ENCODE results near the gene SLC35G6. TPM values are rescaled to one million over a fixed set of nuclear protein-coding genes. Genes with fewer than 3 reads are reported as not detected.
A peak's percentile ranks its signal among the peaks of the same experiment; 100 is the strongest.

SLC35G6 gene
- total RNA-seq, 3 donors from 2014 or later, result not detected

- intact Hi-C loops (cut with DNase I, micrococcal nuclease), result no loop called here
- DNase-seq (peak in 1 of 3 donors; percentile 27), ATAC-seq (peak; percentile 15)
- peaks cover 10% of the 10 kb centered on the region for H3K4me1 ChIP-seq (ENCODE audit: low read depth)
- peaks cover 27% of the 10 kb centered on the region for H3K36me3 ChIP-seq (ENCODE audit: low read depth)
- H3K9me3 ChIP-seq, result no peaks in the 10 kb centered on the region
- no peak for TF ChIP-seq CTCF (IDR thresholded peaks at IDR 0.05)
- H3K4me3 ChIP-seq, result no peak overlapping the region
Measured at GRCh38 chr17:7502171-7502847, 21.1 kb downstream of the SLC35G6 start.

GRCh38 chr17:7502987-7503386 lies 21.7 kb downstream of the SLC35G6 start:
- H3K9me3 ChIP-seq, result no peaks in the 10 kb centered on the region
- DNase-seq (peak in 1 of 3 donors; percentile 36), ATAC-seq (peak; percentile 28)
- H3K4me1 ChIP-seq (ENCODE audit: low read depth), result peaks cover 10% of the 10 kb centered on the region
- no peak overlapping the region for H3K4me3 ChIP-seq
- intact Hi-C loops (cut with DNase I, micrococcal nuclease), result no loop called here
- H3K36me3 ChIP-seq (ENCODE audit: low read depth), result peaks cover 31% of the 10 kb centered on the region
- no peak for TF ChIP-seq CTCF (IDR thresholded peaks at IDR 0.05)

- intact Hi-C loops (cut with DNase I, micrococcal nuclease), result no loop called here
- Histone ChIP-seq H3K9me3 (no peaks in the 10 kb centered on the region), H3K4me3 (no peak overlapping the region), H3K4me1 (ENCODE audit: low read depth) (peaks cover 10% of the 10 kb centered on the region), H3K36me3 (ENCODE audit: low read depth) (peaks cover 34% of the 10 kb centered on the region)
- DNase-seq (peak in 1 of 3 donors; percentile 11), ATAC-seq (no peak)
- no peak for TF ChIP-seq CTCF (IDR thresholded peaks at IDR 0.05)
Measured at GRCh38 chr17:7503521-7503920, 22.3 kb downstream of the SLC35G6 start.

GRCh38 chr17:7508145-7508544 lies 26.9 kb downstream of the SLC35G6 start:
- intact Hi-C loops (cut with DNase I, micrococcal nuclease), result no loop called here
- H3K9me3 ChIP-seq, result no peaks in the 10 kb centered on the region
- TF ChIP-seq CTCF (IDR thresholded peaks at IDR 0.05), result no peak
- DNase-seq, result no peak
- peaks cover 25% of the 10 kb centered on the region for H3K36me3 ChIP-seq (ENCODE audit: low read depth)
- peaks cover 10% of the 10 kb centered on the region for H3K4me1 ChIP-seq (ENCODE audit: low read depth)
- no peak overlapping the region for H3K4me3 ChIP-seq
- ATAC-seq, result no peak

- DNase-seq, result no peak
- no peak overlapping the region for H3K4me3 ChIP-seq
- ATAC-seq, result no peak
- no peak for TF ChIP-seq CTCF (IDR thresholded peaks at IDR 0.05)
- peaks cover 10% of the 10 kb centered on the region for H3K4me1 ChIP-seq (ENCODE audit: low read depth)
- intact Hi-C loops (cut with DNase I, micrococcal nuclease), result no loop called here
- H3K36me3 ChIP-seq (ENCODE audit: low read depth), result peaks cover 22% of the 10 kb centered on the region
- H3K9me3 ChIP-seq, result no peaks in the 10 kb centered on the region
Measured at GRCh38 chr17:7508846-7509245, 27.6 kb downstream of the SLC35G6 start.
